NCI-H1105 treated with DMSO at 0.1 percent for 48 hours (cell line): ENCODE results near the gene TMTC2.
A peak's percentile ranks its signal among the peaks of the same experiment; 100 is the strongest.

ENCODE experiments used
- DNase-seq: peaks from one replicate; lab custom pipeline; 2025; lab: John Stamatoyannopoulos, UW

Gene TMTC2

GRCh38 chr12:82954064-82954463 is 267.4 kb downstream of the TMTC2 start:
- no peak for DNase-seq

DNA sequence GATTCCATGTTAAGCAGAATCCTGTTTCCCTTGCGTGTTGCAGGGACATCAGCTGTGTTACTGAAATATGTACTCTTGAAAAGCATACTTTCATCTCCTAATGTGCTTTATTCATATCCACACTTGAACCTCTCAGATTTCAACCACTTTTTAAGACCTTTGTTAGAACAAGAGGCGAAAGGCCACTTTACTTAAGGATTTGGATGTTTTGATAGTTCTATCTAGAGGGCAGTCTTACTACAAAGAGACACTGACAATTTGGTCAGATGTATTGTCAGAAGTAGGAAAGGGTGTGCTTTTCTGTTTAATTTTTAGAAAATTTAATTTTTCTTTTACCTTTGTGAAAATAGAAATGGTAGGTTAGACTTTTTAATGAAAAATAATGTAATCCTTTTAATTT is 267.9 kb downstream of the TMTC2 start:
- DNase-seq = no peak

GRCh38 chr12:82955043-82955442 is 268.3 kb downstream of the TMTC2 start:
- DNase-seq = no peak

DNA sequence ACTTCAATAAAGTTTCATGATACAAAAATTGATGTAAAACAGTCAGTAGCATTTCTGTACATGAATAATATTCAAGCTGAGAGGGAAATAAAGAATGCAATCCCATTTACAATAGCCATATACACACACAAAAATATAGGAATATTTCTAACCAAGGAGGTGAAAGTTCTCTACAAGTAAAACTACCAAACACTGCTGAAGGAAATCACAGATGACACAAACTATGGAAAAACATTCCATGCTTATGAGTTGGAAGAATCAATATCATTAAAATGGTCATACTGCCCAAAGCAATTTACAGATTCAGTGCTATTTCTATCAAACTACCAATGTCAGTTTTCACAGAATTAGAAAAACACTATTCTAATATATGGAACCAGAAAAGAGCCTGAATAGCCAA is 272.3 kb downstream of the TMTC2 start:
- DNase-seq = no peak

- no peak for DNase-seq
These were observed 273.1 kb downstream of the TMTC2 start for GRCh38 chr12:82959821-82960220.

- DNase-seq = no peak
These were observed 275.1 kb downstream of the TMTC2 start for GRCh38 chr12:82961835-82962234.

- DNase-seq = peak; percentile 31
These were observed 277.2 kb downstream of the TMTC2 start for GRCh38 chr12:82963956-82964355.

- peak; percentile 15 for DNase-seq
These were observed 277.7 kb downstream of the TMTC2 start for GRCh38 chr12:82964446-82964845.

GRCh38 chr12:82966001-82966559 is 279.4 kb downstream of the TMTC2 start:
- DNase-seq = no peak

GRCh38 chr12:82968631-82969367 is 282.1 kb downstream of the TMTC2 start:
- no peak for DNase-seq

DNA sequence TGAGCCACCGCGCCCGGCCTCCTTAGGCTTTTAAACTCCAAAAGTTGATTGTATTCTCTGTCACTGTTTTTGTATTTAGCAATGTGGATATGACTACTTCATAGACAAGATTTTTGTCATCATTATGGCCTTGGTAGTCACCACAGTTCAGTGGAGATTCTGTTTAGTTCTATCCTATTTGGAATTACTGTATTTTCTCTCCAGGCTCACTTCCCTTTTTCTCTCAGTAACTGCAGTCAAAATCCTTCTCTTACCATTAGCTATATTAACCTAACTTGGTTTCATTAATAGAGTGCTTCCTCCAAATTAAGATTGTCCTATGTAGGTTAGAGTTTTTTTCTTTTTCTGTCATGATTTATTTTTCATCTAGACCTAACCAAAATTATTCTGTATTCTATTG is 283.9 kb downstream of the TMTC2 start:
- DNase-seq = no peak

GRCh38 chr12:82971584-82971983 is 284.9 kb downstream of the TMTC2 start:
- peak; percentile 86 for DNase-seq

DNA sequence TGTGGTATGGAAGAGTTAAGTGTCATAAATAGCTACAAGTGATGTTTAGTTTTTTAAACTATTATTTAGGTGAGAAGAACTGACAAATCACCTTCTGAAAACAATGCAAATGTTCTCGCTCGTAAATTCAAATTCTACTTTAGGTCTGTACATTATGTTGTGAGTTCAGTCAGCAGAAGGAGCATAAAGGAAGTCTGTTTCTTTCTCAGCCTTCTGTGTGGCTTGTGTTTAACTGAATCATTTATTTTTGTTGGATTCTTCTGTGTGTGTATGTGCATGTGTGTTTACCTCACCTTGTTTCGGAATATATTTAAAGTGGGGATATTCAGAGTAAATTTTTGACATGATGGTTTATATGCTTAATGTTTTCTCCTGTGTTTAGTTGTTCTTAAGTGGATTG is 285.9 kb downstream of the TMTC2 start:
- DNase-seq = no peak

DNA sequence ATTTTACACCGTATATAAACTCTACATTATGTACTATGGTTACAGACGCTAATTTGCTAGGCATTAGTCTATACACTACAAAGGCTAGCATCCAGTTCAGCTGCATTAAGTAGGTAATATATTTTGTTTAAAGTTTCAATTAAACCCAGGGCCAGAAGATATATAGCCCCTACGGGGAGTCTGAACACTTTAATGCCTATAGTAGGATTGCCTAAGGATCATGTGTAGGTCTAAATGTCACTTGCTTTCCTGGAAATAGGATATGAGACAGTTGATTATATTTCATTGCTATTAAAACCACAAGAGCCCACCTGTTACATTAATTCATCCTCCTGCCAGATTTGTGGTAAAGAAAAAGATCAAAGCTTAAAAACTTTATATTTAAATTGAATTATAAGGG is 286.9 kb downstream of the TMTC2 start:
- DNase-seq = no peak

GRCh38 chr12:82981150-82981549 is 294.4 kb downstream of the TMTC2 start:
- DNase-seq = no peak

GRCh38 chr12:82994117-82994516 is 307.4 kb downstream of the TMTC2 start:
- DNase-seq = no peak

DNA sequence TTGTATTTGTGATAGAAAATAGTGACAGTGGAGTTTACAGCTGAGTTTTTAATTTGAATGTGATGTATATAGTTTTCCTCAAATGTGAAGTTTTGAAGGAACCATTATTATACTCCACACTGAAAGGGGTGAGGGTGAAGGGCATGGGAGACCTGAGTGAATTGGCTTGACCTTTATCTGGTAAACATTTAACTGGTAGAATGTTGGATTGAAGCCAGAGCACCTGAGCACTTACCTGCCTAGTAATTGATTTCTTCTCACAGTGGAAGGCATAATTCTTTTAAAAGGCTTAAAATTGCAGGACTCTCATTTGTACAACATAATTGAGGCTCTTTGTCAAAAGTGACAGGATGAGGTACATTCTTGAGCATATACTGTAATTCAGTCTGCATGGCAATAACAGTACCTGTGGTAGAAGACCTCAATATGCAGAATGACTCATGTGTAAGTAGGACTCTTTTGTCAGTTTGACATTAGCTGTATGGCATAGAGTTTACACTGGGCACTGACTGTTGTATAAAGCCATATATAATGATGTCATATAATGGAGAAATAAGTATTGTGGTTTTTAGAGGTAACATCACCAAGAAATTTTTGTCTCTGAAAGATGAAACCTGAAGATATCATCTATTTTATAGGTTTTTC is 309.6 kb downstream of the TMTC2 start:
- peak; percentile 87 for DNase-seq

GRCh38 chr12:82998509-82998908 is 311.8 kb downstream of the TMTC2 start:
- no peak for DNase-seq

- no peak for DNase-seq
These were observed 316.3 kb downstream of the TMTC2 start for GRCh38 chr12:83003026-83003425.

GRCh38 chr12:83005534-83006197 is 319.0 kb downstream of the TMTC2 start:
- no peak for DNase-seq

DNA sequence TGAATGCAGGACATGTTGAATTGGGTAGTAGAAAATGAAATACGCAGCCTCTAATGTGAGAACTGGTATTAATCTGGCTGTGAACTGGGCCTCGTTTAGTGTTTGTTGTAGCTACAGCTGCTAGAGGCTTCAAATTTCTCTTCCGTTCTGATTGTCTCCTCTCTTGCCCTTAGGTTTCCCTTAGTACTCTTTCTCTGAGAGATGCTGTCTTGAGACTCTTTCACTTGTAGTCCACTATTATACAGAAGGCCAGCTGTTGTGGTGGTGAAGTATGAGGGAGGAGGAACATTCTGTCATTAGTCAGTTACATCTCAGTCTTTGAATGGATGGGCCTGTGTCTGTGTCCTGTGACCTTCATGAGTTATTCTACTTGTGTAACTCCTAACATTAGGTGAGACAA is 322.0 kb downstream of the TMTC2 start:
- DNase-seq = no peak

GRCh38 chr12:83010169-83010804 is 323.6 kb downstream of the TMTC2 start:
- DNase-seq = no peak
